Activated CD4-positive, alpha-beta T cell treated with anti-CD3 and anti-CD28 coated beads, Interleukin-2, amount 10 ng/mL, durations not matched to agents 24 days and 14 days (primary cell): ENCODE data around the gene PKP1. TPM values are rescaled to one million over a fixed set of nuclear protein-coding genes. Genes with fewer than 3 reads are reported as not detected.

ENCODE experiments used
- DNase-seq: peaks from one replicate; pipeline ENCODE4 v3.0.0; 2022
- H3K27ac Mint-ChIP-seq: one replicate; pipeline ENCODE4 v1.8.0; 2022; ENCODE audit warnings: mild to moderate bottlenecking, mixed read lengths
- H3K27me3 Mint-ChIP-seq: one replicate; pipeline ENCODE4 v1.8.0; 2022; ENCODE audit warnings: mixed read lengths
- H3K36me3 Mint-ChIP-seq: one replicate; pipeline ENCODE4 v1.8.0; 2022; ENCODE audit warnings: low read depth, mild to moderate bottlenecking, mixed read lengths
- H3K4me1 Mint-ChIP-seq: one replicate; pipeline ENCODE4 v1.8.0; 2021; ENCODE audit warnings: mixed read lengths
- H3K4me3 Mint-ChIP-seq: one replicate; pipeline ENCODE4 v1.8.0; 2022; ENCODE audit warnings: mild to moderate bottlenecking, moderate library complexity, mixed read lengths
- H3K9me3 Mint-ChIP-seq: one replicate; pipeline ENCODE4 v1.8.0; 2021; ENCODE audit warnings: mixed read lengths
- intact Hi-C: fragments of 100-400 bp; cut with micrococcal nuclease; formaldehyde crosslinking; loops from one replicate; pipeline ENCODE4 v1.15.1; 2023
- total RNA-seq: library from RNA; stranded (reverse); gene quantifications from 2 replicates; pipeline ENCODE4 v1.2.3, GENCODE V29; 2022

The PKP1 gene
- total RNA-seq, 1 donor from 2014 or later: not detected

GRCh38 chr1:201366696-201367095, 83.4 kb downstream of the PKP1 start:
- H3K27me3 Mint-ChIP-seq: no peaks in the 10 kb centered on the region
- intact Hi-C loops: no loop called here
- H3K4me1 Mint-ChIP-seq: no peaks in the 10 kb centered on the region
- no peak overlapping the region for H3K4me3 Mint-ChIP-seq
- no peaks in the 10 kb centered on the region for H3K9me3 Mint-ChIP-seq
- no peaks in the 10 kb centered on the region for H3K36me3 Mint-ChIP-seq
- no peak overlapping the region for H3K27ac Mint-ChIP-seq
- DNase-seq: no peak

- no peaks in the 10 kb centered on the region for H3K36me3 Mint-ChIP-seq
- no peak overlapping the region for H3K4me3 Mint-ChIP-seq
- intact Hi-C loops: no loop called here
- H3K9me3 Mint-ChIP-seq: no peaks in the 10 kb centered on the region
- H3K4me1 Mint-ChIP-seq: no peaks in the 10 kb centered on the region
- H3K27me3 Mint-ChIP-seq: peaks cover 4% of the 10 kb centered on the region
- DNase-seq: no peak
- H3K27ac Mint-ChIP-seq: no peak overlapping the region
These were observed 85.9 kb downstream of the PKP1 start for GRCh38 chr1:201369209-201369608.

GRCh38 chr1:201370500-201370899, 87.2 kb downstream of the PKP1 start:
- Mint-ChIP-seq H3K27ac (no peak overlapping the region), H3K9me3 (no peaks in the 10 kb centered on the region), H3K36me3 (no peaks in the 10 kb centered on the region), H3K4me3 (no peak overlapping the region), H3K27me3 (peaks cover 5% of the 10 kb centered on the region), H3K4me1 (no peaks in the 10 kb centered on the region)
- intact Hi-C loops: no loop called here
- no peak for DNase-seq

- Mint-ChIP-seq H3K4me3 (no peak overlapping the region), H3K27me3 (peaks cover 6% of the 10 kb centered on the region), H3K36me3 (no peaks in the 10 kb centered on the region), H3K4me1 (no peaks in the 10 kb centered on the region), H3K9me3 (no peaks in the 10 kb centered on the region), H3K27ac (no peak overlapping the region)
- intact Hi-C loops: no loop called here
- DNase-seq: no peak
These were observed 88.0 kb downstream of the PKP1 start for GRCh38 chr1:201371276-201371675.

GRCh38 chr1:201371792-201372191, 88.5 kb downstream of the PKP1 start:
- Mint-ChIP-seq H3K9me3 (no peaks in the 10 kb centered on the region), H3K27ac (no peak overlapping the region), H3K4me3 (no peak overlapping the region), H3K27me3 (peaks cover 7% of the 10 kb centered on the region), H3K4me1 (no peaks in the 10 kb centered on the region), H3K36me3 (no peaks in the 10 kb centered on the region)
- intact Hi-C loops: no loop called here
- no peak for DNase-seq

GRCh38 chr1:201374364-201374763, 91.1 kb downstream of the PKP1 start:
- H3K27me3 Mint-ChIP-seq: peaks cover 7% of the 10 kb centered on the region
- H3K27ac Mint-ChIP-seq: no peak overlapping the region
- no peak overlapping the region for H3K4me3 Mint-ChIP-seq
- DNase-seq: no peak
- no peaks in the 10 kb centered on the region for H3K36me3 Mint-ChIP-seq
- H3K9me3 Mint-ChIP-seq: no peaks in the 10 kb centered on the region
- no peaks in the 10 kb centered on the region for H3K4me1 Mint-ChIP-seq
- intact Hi-C loops: no loop called here

- Mint-ChIP-seq H3K27ac (no peak overlapping the region), H3K4me1 (no peaks in the 10 kb centered on the region), H3K36me3 (no peaks in the 10 kb centered on the region), H3K9me3 (no peaks in the 10 kb centered on the region), H3K27me3 (peaks cover 7% of the 10 kb centered on the region), H3K4me3 (no peak overlapping the region)
- no peak for DNase-seq
- intact Hi-C loops: no loop called here
These were observed 91.9 kb downstream of the PKP1 start for GRCh38 chr1:201375169-201375568.

GRCh38 chr1:201376107-201376463, 92.8 kb downstream of the PKP1 start:
- Mint-ChIP-seq H3K36me3 (no peaks in the 10 kb centered on the region), H3K4me3 (no peak overlapping the region), H3K9me3 (no peaks in the 10 kb centered on the region), H3K4me1 (no peaks in the 10 kb centered on the region), H3K27ac (no peak overlapping the region), H3K27me3 (peaks cover 7% of the 10 kb centered on the region)
- no peak for DNase-seq
- intact Hi-C loops: no loop called here

- Mint-ChIP-seq H3K27me3 (peaks cover 7% of the 10 kb centered on the region), H3K4me1 (no peaks in the 10 kb centered on the region), H3K9me3 (no peaks in the 10 kb centered on the region), H3K4me3 (no peak overlapping the region), H3K27ac (no peak overlapping the region), H3K36me3 (no peaks in the 10 kb centered on the region)
- intact Hi-C loops: no loop called here
- peak; percentile 57 for DNase-seq
These were observed 93.4 kb downstream of the PKP1 start for GRCh38 chr1:201376464-201377374.

GRCh38 chr1:201377611-201378092, 94.3 kb downstream of the PKP1 start, which contains the start of gene TNNT2:
Gene TNNT2, minus strand, starts transcription at chr1:201377680. Its CDS starts 4,426 bp downstream, at chr1:201373254.
- no peaks in the 10 kb centered on the region for H3K4me1 Mint-ChIP-seq
- H3K4me3 Mint-ChIP-seq: no peak within 1 kb of the TSS
- no peaks in the 10 kb centered on the region for H3K9me3 Mint-ChIP-seq
- intact Hi-C loops: no loop called here
- H3K27ac Mint-ChIP-seq: no peak within 1 kb of the TSS
- peaks cover 4% of the 10 kb centered on the region for H3K27me3 Mint-ChIP-seq
- no peak for DNase-seq
- no peaks in the 10 kb centered on the region for H3K36me3 Mint-ChIP-seq

- no peaks in the 10 kb centered on the region for H3K4me1 Mint-ChIP-seq
- no peaks in the 10 kb centered on the region for H3K36me3 Mint-ChIP-seq
- intact Hi-C loops: no loop called here
- H3K9me3 Mint-ChIP-seq: no peaks in the 10 kb centered on the region
- H3K4me3 Mint-ChIP-seq: no peak overlapping the region
- H3K27ac Mint-ChIP-seq: no peak overlapping the region
- H3K27me3 Mint-ChIP-seq: peaks cover 4% of the 10 kb centered on the region
- no peak for DNase-seq
These were observed 95.5 kb downstream of the PKP1 start for GRCh38 chr1:201378804-201379203.

- Mint-ChIP-seq H3K9me3 (no peaks in the 10 kb centered on the region), H3K36me3 (no peaks in the 10 kb centered on the region), H3K4me3 (no peak overlapping the region), H3K4me1 (no peaks in the 10 kb centered on the region), H3K27ac (no peak overlapping the region), H3K27me3 (peaks cover 2% of the 10 kb centered on the region)
- no peak for DNase-seq
- intact Hi-C loops: no loop called here
These were observed 96.5 kb downstream of the PKP1 start for GRCh38 chr1:201379733-201380242.

GRCh38 chr1:201381130-201381529, 97.8 kb downstream of the PKP1 start:
- intact Hi-C loops: no loop called here
- H3K27me3 Mint-ChIP-seq: peaks cover 2% of the 10 kb centered on the region
- no peak for DNase-seq

More at GRCh38 chr1:201381130-201381529, 97.8 kb downstream of the PKP1 start:
- Mint-ChIP-seq H3K4me3 (no peak overlapping the region), H3K27ac (no peak overlapping the region), H3K36me3 (no peaks in the 10 kb centered on the region), H3K4me1 (no peaks in the 10 kb centered on the region), H3K9me3 (no peaks in the 10 kb centered on the region)
